K562 (cell line): ENCODE data around the gene RPUSD2. TPM values are rescaled to one million over a fixed set of nuclear protein-coding genes. Genes with fewer than 3 reads are reported as not detected.

Source experiments
- ATAC-seq: fragments of 200-7000 bp; cut with Tn5 transposase; 3 replicates; pipeline ENCODE4 v1.9.1; 2020; ENCODE audit warnings: moderate library complexity
- BruUV-seq: library from RNA; stranded (reverse); fragments of 400-500 nt; replicated peaks from 2 replicates; lab custom pipeline; 2021; lab: Mats Ljungman, UMichigan
- CTCF ChIA-PET: fragments of 300-600 bp; formaldehyde crosslinking; extraction: SDS; loops from one replicate; lab custom pipeline; 2021; ENCODE audit warnings: low intra/inter-chr PET ratio; lab: Yijun Ruan, JAX
- POLR2A ChIA-PET: fragments of 300-600, 350-650 bp; sonication (Branson Sonifier 250); formaldehyde crosslinking; extraction: SDS; loops from one replicate; lab custom pipeline; 2021; ENCODE audit warnings: antibody characterized with exemption, inconsistent platforms; lab: Yijun Ruan, JAX
- DNase-seq, 4 experiments: peaks; one replicate each; pipeline versions ENCODE4 v3.0.0 to v3.0.0-alpha.2; 2011 to 2018; ENCODE audit warnings: low spot score in 3 of 4, mixed read lengths in 3 of 4; ENCODE audit errors: extremely low read depth in 1 of 4
- FAIRE-seq: peaks from 2 replicates; lab custom pipeline; 2011; peaks lifted over from hg19 to GRCh38; lab: Jason Lieb, UNC
- H2AFZ ChIP-seq: 2 replicates; pipeline ENCODE4 v1.6.0; 2011; ENCODE audit warnings: low read depth, low read length, control low read depth, inconsistent platforms
- H3K27ac ChIP-seq: fragments of 200-600 bp; 3 replicates; pipeline ENCODE4 v1.8.0; 2011; ENCODE audit warnings: low read depth, mild to moderate bottlenecking, control low read depth, inconsistent platforms, low read length, moderate library complexity, mixed read lengths; ENCODE audit errors: extremely low read depth
- H3K27me3 ChIP-seq, 2 experiments: fragments of 300-600 bp in 1 of 2; 2 replicates in 1 of 2; 3 replicates in 1 of 2; pipeline versions ENCODE4 v1.6.0 to v1.8.0; 2011; ENCODE audit warnings: inconsistent platforms in 2 of 2, low read length in 2 of 2, mild to moderate bottlenecking in 1 of 2, mixed read lengths in 1 of 2, moderate library complexity in 1 of 2; ENCODE audit not compliant: control insufficient read depth in 2 of 2, insufficient read depth in 2 of 2
- H3K36me3 ChIP-seq: fragments of 300-600 bp; 3 replicates; pipeline ENCODE4 v1.8.0; 2011; ENCODE audit warnings: mild to moderate bottlenecking, low read length, inconsistent platforms; ENCODE audit not compliant: control insufficient read depth, insufficient read depth
- H3K4me1 ChIP-seq, 2 experiments: fragments of 200-600 bp in 1 of 2; replicated peaks in 1 of 2; 2 replicates in 1 of 2; 3 replicates in 1 of 2; pipeline versions ENCODE4 v1.5.1 to v1.8.0; 2011; ENCODE audit warnings: inconsistent platforms in 2 of 2, low read length in 2 of 2, mild to moderate bottlenecking in 1 of 2, mixed read lengths in 1 of 2, moderate library complexity in 1 of 2; ENCODE audit not compliant: control insufficient read depth in 2 of 2, insufficient read depth in 2 of 2
- H3K4me2 ChIP-seq: 2 replicates; pipeline ENCODE4 v1.6.1; 2011; ENCODE audit warnings: low read length, control low read depth, inconsistent platforms, mixed read lengths; ENCODE audit not compliant: insufficient read depth
- H3K4me3 ChIP-seq: fragments of 200-600 bp; sonication (generic), shearing (Covaris generic); 2 replicates; pipeline ENCODE4 v1.5.1; 2016; ENCODE audit warnings: control low read depth, inconsistent platforms
- H3K79me2 ChIP-seq: fragments of 200-600 bp; 3 replicates; pipeline ENCODE4 v1.8.0; 2011; ENCODE audit warnings: low read length, inconsistent platforms; ENCODE audit not compliant: control insufficient read depth, insufficient read depth
- H3K9ac ChIP-seq, 2 experiments: 2 replicates each; pipeline versions ENCODE4 v1.6.0 to v1.6.1; 2011; ENCODE audit warnings: low read depth in 2 of 2, low read length in 2 of 2, control low read depth in 1 of 2, inconsistent platforms in 1 of 2, mild to moderate bottlenecking in 1 of 2, mixed read lengths in 1 of 2; ENCODE audit not compliant: insufficient read depth in 1 of 2
- H3K9me1 ChIP-seq: one replicate; pipeline ENCODE4 v1.6.0; 2011; ENCODE audit warnings: inconsistent platforms, mild to moderate bottlenecking, low read length, moderate library complexity; ENCODE audit not compliant: control insufficient read depth, insufficient read depth
- H3K9me3 ChIP-seq: replicated peaks from 2 replicates; pipeline ENCODE4 v1.5.1; 2011; ENCODE audit warnings: low read depth, low read length, inconsistent platforms; ENCODE audit not compliant: control insufficient read depth, insufficient read depth
- H4K20me1 ChIP-seq: replicated peaks from 2 replicates; pipeline ENCODE4 v1.6.1; 2011; ENCODE audit warnings: low read length, inconsistent platforms, mixed read lengths; ENCODE audit not compliant: control insufficient read depth, insufficient read depth
- CEBPB ChIP-seq: fragments of 450-650 bp; IDR thresholded peaks from 2 replicates; pipeline ENCODE4 v1.6.1; 2016; ENCODE audit warnings: missing genetic modification characterization, missing compliant biosample characterization
- ESRRB ChIP-seq: fragments of 250-450 bp; sonication (Bioruptor Pico); IDR thresholded peaks from 2 replicates; pipeline ENCODE4 v1.5.0; 2020; ENCODE audit warnings: mild to moderate bottlenecking, moderate library complexity, borderline replicate concordance
- FOSL1 ChIP-seq: fragments of 200-800 bp; sonication (Bioruptor generic); conservative IDR thresholded peaks from 2 replicates; pipeline ENCODE4 v1.6.1; 2016; ENCODE audit warnings: missing genetic modification characterization, missing compliant biosample characterization
- MAZ ChIP-seq, 2 experiments: fragments of 450-650 bp in 1 of 2; sonication (generic) in 1 of 2; formaldehyde crosslinking; IDR thresholded peaks in 1 of 2; conservative IDR thresholded peaks in 1 of 2; 2 replicates each; pipeline versions ENCODE4 v1.4.0 to v1.5.0; 2020; ENCODE audit warnings: mild to moderate bottlenecking in 1 of 2, missing genetic modification reagents in 1 of 2
- POLR3A ChIP-seq: IDR thresholded peaks from 2 replicates; pipeline ENCODE4 v1.6.1; 2011; ENCODE audit warnings: borderline replicate concordance, mild to moderate bottlenecking, moderate library complexity; ENCODE audit not compliant: insufficient read length, insufficient read depth; ENCODE audit errors: extremely low read depth
- SAP30 ChIP-seq: fragments of 200-600 bp; sonication (generic); IDR thresholded peaks from 2 replicates; pipeline ENCODE4 v1.6.1; 2012; ENCODE audit warnings: borderline replicate concordance, low read depth, mild to moderate bottlenecking, moderate library complexity, low read length, control low read depth, inconsistent platforms; ENCODE audit not compliant: insufficient read depth, poor library complexity, severe bottlenecking
- SMAD4 ChIP-seq: fragments of 250-450 bp; sonication (Bioruptor Pico); conservative IDR thresholded peaks from 2 replicates; pipeline ENCODE4 v1.8.0; 2021; ENCODE audit warnings: inconsistent platforms, mild to moderate bottlenecking, moderate library complexity
- TEAD1 ChIP-seq, 2 experiments: fragments of 450-650 bp in 1 of 2; sonication (generic) in 1 of 2; formaldehyde crosslinking; IDR thresholded peaks; 2 replicates each; pipeline versions ENCODE4 v1.4.0 to v1.8.0; 2020 to 2022; ENCODE audit warnings: mild to moderate bottlenecking in 2 of 2, missing genetic modification reagents in 1 of 2
- YY1 ChIP-seq, 3 experiments: IDR thresholded peaks; 2 replicates each; pipeline ENCODE4 v1.6.1; 2011; ENCODE audit warnings: low read length in 2 of 3, mild to moderate bottlenecking in 2 of 3, moderate library complexity in 2 of 3, borderline replicate concordance in 1 of 3, control low read depth in 1 of 3, low read depth in 1 of 3; ENCODE audit not compliant: insufficient read depth in 3 of 3, insufficient replicate concordance in 2 of 3, control insufficient read depth in 1 of 3, insufficient read length in 1 of 3; ENCODE audit errors: extremely low read depth in 1 of 3
- ZC3H8 ChIP-seq: fragments of 450-650 bp; IDR thresholded peaks from 2 replicates; pipeline ENCODE4 v1.6.1; 2017
- ZNF146 ChIP-seq: IDR thresholded peaks from one replicate; pipeline ENCODE4 v1.6.1; 2018; ENCODE audit warnings: missing compliant biosample characterization; ENCODE audit not compliant: unreplicated experiment
- ZNF224 ChIP-seq: sonication (generic); formaldehyde crosslinking; IDR thresholded peaks from 2 replicates; pipeline ENCODE4 v1.8.0; 2022; ENCODE audit warnings: mild to moderate bottlenecking, missing genetic modification reagents
- ZNF274 ChIP-seq: IDR thresholded peaks from 2 replicates; pipeline ENCODE4 v1.6.1; 2011; ENCODE audit warnings: low read depth, mild to moderate bottlenecking, low read length, moderate library complexity, borderline replicate concordance
- ZNF347 ChIP-seq: fragments of 450-650 bp; formaldehyde crosslinking; IDR thresholded peaks from 2 replicates; pipeline ENCODE4 v1.4.0; 2020; ENCODE audit warnings: low read depth, mild to moderate bottlenecking, moderate library complexity
- ZNF408 ChIP-seq: fragments of 250-450 bp; sonication (Bioruptor Pico); IDR thresholded peaks from 2 replicates; pipeline ENCODE4 v1.4.0; 2020; ENCODE audit warnings: low read depth, mild to moderate bottlenecking, moderate library complexity
- ZNF551 ChIP-seq: fragments of 250-450 bp; sonication (Bioruptor Pico); IDR thresholded peaks from 2 replicates; pipeline ENCODE4 v1.5.0; 2021; ENCODE audit warnings: mild to moderate bottlenecking, moderate library complexity
- ZNF584 ChIP-seq: fragments of 200-800 bp; sonication (Bioruptor generic); IDR thresholded peaks from 2 replicates; pipeline ENCODE4 v1.6.1; 2016; ENCODE audit warnings: low read depth, mild to moderate bottlenecking, missing genetic modification characterization, missing compliant biosample characterization
- ZNF586 ChIP-seq: fragments of 450-650 bp; formaldehyde crosslinking; conservative IDR thresholded peaks from 2 replicates; pipeline ENCODE4 v1.4.0; 2020; ENCODE audit warnings: mild to moderate bottlenecking, moderate library complexity
- WGBS: fragments of 100-300 bp; shearing (Covaris generic); methylation state at CpG from one replicate; pipeline ENCODE4 v1.1.6; 2016; ENCODE audit warnings: low coverage, mixed read lengths; ENCODE audit not compliant: insufficient coverage; ENCODE audit errors: missing lambda C conversion rate; 5-methylcytosine and 5-hydroxymethylcytosine counted together
- in situ Hi-C: fragments of 300-500 bp; cut with MboI; formaldehyde crosslinking; loops from 4 replicates; pipeline ENCODE4 v1.15.0; 2018; ENCODE audit warnings: inconsistent platforms, mixed read lengths
- intact Hi-C: fragments of 100-400 bp; cut with micrococcal nuclease; formaldehyde crosslinking; loops from 2 replicates; pipeline ENCODE4 v1.14.2; 2022
- polyA plus RNA-seq, 8 experiments: library from polyadenylated mRNA; depleted of rRNA in 4 of 8; stranded (reverse) in 5 of 8; unstranded in 3 of 8; fragments of >200 nt; fragmentation: Nextera tagmentation in 2 of 8; fragmentation: Illumina TruSeq in 1 of 8; extraction: Ambion mirVana in 2 of 8; extraction: Trizol in 1 of 8; gene quantifications; 2 replicates each; pipeline versions ENCODE4 v1.2.1 to v1.2.3, GENCODE V29; 2011 to 2014; ENCODE audit warnings: inconsistent platforms in 1 of 8, missing spikeins in 1 of 8
- total RNA-seq, 7 experiments: library from RNA; depleted of rRNA in 6 of 7; stranded (reverse); fragments of >200 nt in 6 of 7; fragmentation: Illumina TruSeq in 2 of 7; extraction: Trizol in 2 of 7; gene quantifications; 2 replicates each; pipeline versions ENCODE4 v1.2.1 to v1.2.3, GENCODE V29; 2011 to 2021; ENCODE audit warnings: low replicate concordance in 1 of 7
- TF ChIP-seq, protein P1 (sequence below): IDR thresholded peaks from 2 replicates; pipeline ENCODE4 v1.6.1; 2016; ENCODE audit warnings: missing genetic modification characterization, missing compliant biosample characterization
- TF ChIP-seq, protein P2 (sequence below): fragments of 450-650 bp; IDR thresholded peaks from 2 replicates; pipeline ENCODE4 v1.6.1; 2016; ENCODE audit warnings: low read depth, mild to moderate bottlenecking, moderate library complexity

RPUSD2 gene
- total and polyA plus RNA-seq, 9 of the 15 experiments (the other 6 are each of a cell fraction or from before 2014, with no cell fraction given): 3.7 to 30.2 (median 14.3) TPM

DNA sequence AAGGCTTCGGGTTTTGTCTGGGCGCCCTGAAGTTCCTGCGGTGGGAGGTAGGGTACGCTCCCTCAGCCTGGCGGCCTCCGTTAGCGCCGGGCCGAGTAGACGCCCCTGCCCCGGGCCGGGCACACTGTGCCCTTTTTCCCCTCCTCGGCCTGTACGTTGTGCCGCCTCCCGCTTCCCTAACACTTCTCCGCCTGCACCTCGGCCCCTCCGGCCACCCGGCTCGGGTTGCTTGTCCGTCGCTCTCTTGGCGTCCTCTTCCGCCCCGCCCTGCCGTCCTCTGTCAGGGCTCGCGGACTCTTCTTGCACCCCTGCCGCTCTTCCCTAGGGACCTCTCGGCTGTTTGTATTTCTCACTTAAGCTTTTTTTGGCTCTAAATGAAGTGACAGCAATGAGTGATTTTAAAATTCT, 25.3 kb downstream of the RPUSD2 start:
- peaks cover 54% of the 10 kb centered on the region for H3K79me2 ChIP-seq
- ChIA-PET POLR2A (interaction anchor here (0.7 kb wide), 1 partner anchor 146 kb away, joined by 3 read pairs; no protein-coding TSS in a partner anchor), CTCF (no interaction called here)
- H4K20me1 ChIP-seq: no peaks in the 10 kb centered on the region
- peaks cover 7% of the 10 kb centered on the region; the same call in 1 of the 3 replicates for H3K36me3 ChIP-seq
- H3K4me3 ChIP-seq: peak overlapping the region; percentile 74
- peak overlapping the region; percentile 98 for H2AFZ ChIP-seq
- peak overlapping the region; percentile 88 for H3K27ac ChIP-seq
- peak; percentile 87 for ATAC-seq
- H3K9ac ChIP-seq: peak overlapping the region; percentile 85 to 98
- peak overlapping the region; percentile 87 for H3K4me2 ChIP-seq
- TSS peak; percentile 72 for BruUV-seq
- no peaks in the 10 kb centered on the region for H3K9me1 ChIP-seq
- WGBS: under 1% methylated on average over 31 of the region's 31 CpGs
- no peaks in the 10 kb centered on the region for H3K27me3 ChIP-seq
- in situ Hi-C loops: no loop called here
- H3K4me1 ChIP-seq: peaks cover 13 to 16% of the 10 kb centered on the region in 2 experiments; a peak in 4 of 5 replicates
- no peaks in the 10 kb centered on the region for H3K9me3 ChIP-seq
- intact Hi-C loops: loop anchor here (1.0 to 10.0 kb wide), 4 partner anchors 27 to 300 kb away; partner anchors contain the start of genes C15orf62, GCHFR and VPS18
- peak; percentile 59 to 83 (median 70) for DNase-seq
- no peak for FAIRE-seq
- TF ChIP-seq ZNF224 (CRISPR knock-in tag) (no peak), ZNF586 (CRISPR knock-in tag) (no peak), ZNF347 (CRISPR knock-in tag) (no peak), SMAD4 (CRISPR knock-in tag) (no peak; the same call in 1 of the 2 replicates), CEBPB (tag) (no peak), MAZ (CRISPR knock-in tag; conservative IDR thresholded peaks at IDR 0.05 in 1 of 2, IDR thresholded peaks at IDR 0.05 in 1 of 2) (peak in 1 of 2 experiments; percentile 76; a peak in 1 of 4 replicates), YY1 (IDR thresholded peaks at IDR 0.05; ENCODE audit: borderline replicate concordance in 1 of 3, control insufficient read depth in 1 of 3, extremely low read depth in 1 of 3, insufficient read depth in 3 of 3, insufficient read length in 1 of 3, insufficient replicate concordance in 2 of 3, low read depth in 1 of 3, low read length in 2 of 3) (no peak), FOSL1 (tag) (no peak), ZNF584 (CRISPR knock-in tag) (no peak), TEAD1 (CRISPR knock-in tag; IDR thresholded peaks at IDR 0.05) (peak in 1 of 2 experiments; percentile 94; a peak in 3 of 4 replicates), ZNF551 (CRISPR knock-in tag) (no peak), SAP30 (peak; percentile 78), ESRRB (CRISPR knock-in tag) (no peak), ZNF408 (CRISPR knock-in tag) (no peak), ZC3H8 (no peak), POLR3A (no peak), ZNF274 (no peak), ZNF146 (CRISPR knock-in tag) (no peak)
- TF ChIP-seq, protein P1, sequence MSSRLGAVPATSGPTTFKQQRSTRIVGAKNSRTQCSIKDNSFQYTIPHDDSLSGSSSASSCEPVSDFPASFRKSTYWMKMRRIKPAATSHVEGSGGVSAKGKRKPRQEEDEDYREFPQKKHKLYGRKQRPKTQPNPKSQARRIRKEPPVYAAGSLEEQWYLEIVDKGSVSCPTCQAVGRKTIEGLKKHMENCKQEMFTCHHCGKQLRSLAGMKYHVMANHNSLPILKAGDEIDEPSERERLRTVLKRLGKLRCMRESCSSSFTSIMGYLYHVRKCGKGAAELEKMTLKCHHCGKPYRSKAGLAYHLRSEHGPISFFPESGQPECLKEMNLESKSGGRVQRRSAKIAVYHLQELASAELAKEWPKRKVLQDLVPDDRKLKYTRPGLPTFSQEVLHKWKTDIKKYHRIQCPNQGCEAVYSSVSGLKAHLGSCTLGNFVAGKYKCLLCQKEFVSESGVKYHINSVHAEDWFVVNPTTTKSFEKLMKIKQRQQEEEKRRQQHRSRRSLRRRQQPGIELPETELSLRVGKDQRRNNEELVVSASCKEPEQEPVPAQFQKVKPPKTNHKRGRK: no peak
- TF ChIP-seq, protein P2, sequence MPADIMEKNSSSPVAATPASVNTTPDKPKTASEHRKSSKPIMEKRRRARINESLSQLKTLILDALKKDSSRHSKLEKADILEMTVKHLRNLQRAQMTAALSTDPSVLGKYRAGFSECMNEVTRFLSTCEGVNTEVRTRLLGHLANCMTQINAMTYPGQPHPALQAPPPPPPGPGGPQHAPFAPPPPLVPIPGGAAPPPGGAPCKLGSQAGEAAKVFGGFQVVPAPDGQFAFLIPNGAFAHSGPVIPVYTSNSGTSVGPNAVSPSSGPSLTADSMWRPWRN: no peak
